ENCODE data around the gene PRPF19.

PRPF19 gene

GRCh38 chr11:60945295-60945667 is 38.9 kb upstream of the PRPF19 start:
- DNase-seq (ENCODE audit: low read depth in 1 of 2, low spot score in 1 of 2) = no peak
- in situ Hi-C loops (cut with HindIII; ENCODE audit: low pct_unique_long_range_greater_than_20kb, low sequenced_read_pairs) = no loop called here
- no peak for TF ChIP-seq JUND (IDR thresholded peaks at IDR 0.05; ENCODE audit: low read depth)

- DNase-seq (ENCODE audit: low read depth in 1 of 2, low spot score in 1 of 2) = no peak
- TF ChIP-seq JUND (IDR thresholded peaks at IDR 0.05; ENCODE audit: low read depth) = no peak
- in situ Hi-C loops (cut with HindIII; ENCODE audit: low pct_unique_long_range_greater_than_20kb, low sequenced_read_pairs) = no loop called here
Observed at GRCh38 chr11:60944490-60945294, 38.3 kb upstream of the PRPF19 start.

- DNase-seq (ENCODE audit: low read depth in 1 of 2, low spot score in 1 of 2) = peak; percentile 89 to 100
- in situ Hi-C loops (cut with HindIII; ENCODE audit: low pct_unique_long_range_greater_than_20kb, low sequenced_read_pairs) = no loop called here
- TF ChIP-seq JUND (IDR thresholded peaks at IDR 0.05; ENCODE audit: low read depth) = no peak; the same call in 1 of the 2 replicates
Observed at GRCh38 chr11:60942970-60943565, 36.7 kb upstream of the PRPF19 start.

- peak; percentile 82 for TF ChIP-seq JUND (IDR thresholded peaks at IDR 0.05; ENCODE audit: low read depth)
- peak; percentile 89 to 99 for DNase-seq (ENCODE audit: low read depth in 1 of 2, low spot score in 1 of 2)
- in situ Hi-C loops (cut with HindIII; ENCODE audit: low pct_unique_long_range_greater_than_20kb, low sequenced_read_pairs) = no loop called here
Observed at GRCh38 chr11:60942219-60942618, 35.8 kb upstream of the PRPF19 start.

- in situ Hi-C loops (cut with HindIII; ENCODE audit: low pct_unique_long_range_greater_than_20kb, low sequenced_read_pairs) = no loop called here
- no peak for TF ChIP-seq JUND (IDR thresholded peaks at IDR 0.05; ENCODE audit: low read depth)
Observed at GRCh38 chr11:60941371-60942119, 35.2 kb upstream of the PRPF19 start.

GRCh38 chr11:60939855-60940254 is 33.5 kb upstream of the PRPF19 start:
- TF ChIP-seq JUND (IDR thresholded peaks at IDR 0.05; ENCODE audit: low read depth) = no peak
- in situ Hi-C loops (cut with HindIII; ENCODE audit: low pct_unique_long_range_greater_than_20kb, low sequenced_read_pairs) = no loop called here
- no peak for DNase-seq (ENCODE audit: low read depth in 1 of 2, low spot score in 1 of 2)

More at GRCh38 chr11:60941371-60942119, 35.2 kb upstream of the PRPF19 start:
- DNase-seq (ENCODE audit: low read depth in 1 of 2, low spot score in 1 of 2) = peak; percentile 65 to 88

GRCh38 chr11:60939301-60939700 is 32.9 kb upstream of the PRPF19 start:
- in situ Hi-C loops (cut with HindIII; ENCODE audit: low pct_unique_long_range_greater_than_20kb, low sequenced_read_pairs) = no loop called here
- TF ChIP-seq JUND (IDR thresholded peaks at IDR 0.05; ENCODE audit: low read depth) = no peak
- no peak for DNase-seq (ENCODE audit: low read depth in 1 of 2, low spot score in 1 of 2)

GRCh38 chr11:60938500-60938899 is 32.1 kb upstream of the PRPF19 start:
- in situ Hi-C loops (cut with HindIII; ENCODE audit: low pct_unique_long_range_greater_than_20kb, low sequenced_read_pairs) = no loop called here
- no peak for TF ChIP-seq JUND (IDR thresholded peaks at IDR 0.05; ENCODE audit: low read depth)
- DNase-seq (ENCODE audit: low read depth in 1 of 2, low spot score in 1 of 2) = no peak

GRCh38 chr11:60937811-60938210 is 31.4 kb upstream of the PRPF19 start:
- no peak for DNase-seq (ENCODE audit: low read depth in 1 of 2, low spot score in 1 of 2)
- in situ Hi-C loops (cut with HindIII; ENCODE audit: low pct_unique_long_range_greater_than_20kb, low sequenced_read_pairs) = no loop called here
- TF ChIP-seq JUND (IDR thresholded peaks at IDR 0.05; ENCODE audit: low read depth) = no peak

- no peak for TF ChIP-seq JUND (IDR thresholded peaks at IDR 0.05; ENCODE audit: low read depth)
- DNase-seq (ENCODE audit: low read depth in 1 of 2, low spot score in 1 of 2) = no peak
- in situ Hi-C loops (cut with HindIII; ENCODE audit: low pct_unique_long_range_greater_than_20kb, low sequenced_read_pairs) = no loop called here
Observed at GRCh38 chr11:60937144-60937527, 30.8 kb upstream of the PRPF19 start.

- in situ Hi-C loops (cut with HindIII; ENCODE audit: low pct_unique_long_range_greater_than_20kb, low sequenced_read_pairs) = no loop called here
- TF ChIP-seq JUND (IDR thresholded peaks at IDR 0.05; ENCODE audit: low read depth) = no peak
- no peak for DNase-seq (ENCODE audit: low read depth in 1 of 2, low spot score in 1 of 2)
Observed at GRCh38 chr11:60936467-60937143, 30.2 kb upstream of the PRPF19 start.

- in situ Hi-C loops (cut with HindIII; ENCODE audit: low pct_unique_long_range_greater_than_20kb, low sequenced_read_pairs) = no loop called here
- no peak for TF ChIP-seq JUND (IDR thresholded peaks at IDR 0.05; ENCODE audit: low read depth)
- DNase-seq (ENCODE audit: low read depth in 1 of 2, low spot score in 1 of 2) = no peak
Observed at GRCh38 chr11:60935676-60936442, 29.5 kb upstream of the PRPF19 start.
